DMS 273 (cell line): ENCODE results near the gene FHIT.
"Not testable (repeated sequence)": the region's sequence is repeated elsewhere in the genome, so short reads cannot be mapped to it uniquely, and the experiment has no call there.

ENCODE experiments used
- DNase-seq: peaks from one replicate; lab custom pipeline; 2025; ENCODE audit not compliant: unreplicated experiment; lab: John Stamatoyannopoulos, UW

FHIT gene

DNA sequence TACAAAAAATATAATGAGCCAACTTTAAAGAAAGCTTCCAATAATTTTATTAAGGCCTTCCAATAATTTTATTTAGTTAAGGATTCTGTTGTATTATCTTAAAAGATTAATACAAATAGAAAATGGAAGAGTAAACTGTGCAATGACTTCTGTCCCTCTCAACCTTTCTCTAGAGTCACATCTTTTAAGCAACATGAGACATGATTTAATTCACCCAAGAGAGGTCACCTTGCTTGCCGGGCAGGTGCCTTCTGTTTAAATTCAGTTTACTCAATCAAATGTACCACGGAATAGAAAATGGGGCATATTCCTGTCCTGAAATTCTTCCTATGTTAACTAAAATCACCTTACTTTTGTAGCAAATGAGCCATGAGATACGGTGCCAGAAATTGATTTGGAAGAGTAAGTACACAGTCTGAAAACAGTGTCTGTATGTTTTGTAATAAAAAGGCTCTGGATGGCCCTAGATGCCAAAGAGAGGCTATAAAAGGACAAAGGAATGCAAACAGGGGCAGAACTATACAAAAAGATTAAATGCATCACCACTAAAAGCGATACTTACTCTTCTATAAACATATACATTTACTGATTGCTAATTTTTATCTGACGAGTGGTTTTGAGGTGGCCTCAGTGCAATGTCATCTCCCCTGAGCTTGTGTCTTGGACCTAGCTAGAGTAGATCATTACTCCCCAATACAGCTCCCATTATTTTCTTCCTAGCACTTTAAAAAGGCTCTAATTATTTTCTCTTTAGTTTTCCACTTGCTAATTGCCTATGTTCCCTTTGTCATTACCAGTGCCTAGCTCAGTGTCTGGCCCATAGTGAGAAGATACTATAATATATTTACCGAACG lies 134.0 kb downstream of the FHIT start:
- DNase-seq, result no peak

DNA sequence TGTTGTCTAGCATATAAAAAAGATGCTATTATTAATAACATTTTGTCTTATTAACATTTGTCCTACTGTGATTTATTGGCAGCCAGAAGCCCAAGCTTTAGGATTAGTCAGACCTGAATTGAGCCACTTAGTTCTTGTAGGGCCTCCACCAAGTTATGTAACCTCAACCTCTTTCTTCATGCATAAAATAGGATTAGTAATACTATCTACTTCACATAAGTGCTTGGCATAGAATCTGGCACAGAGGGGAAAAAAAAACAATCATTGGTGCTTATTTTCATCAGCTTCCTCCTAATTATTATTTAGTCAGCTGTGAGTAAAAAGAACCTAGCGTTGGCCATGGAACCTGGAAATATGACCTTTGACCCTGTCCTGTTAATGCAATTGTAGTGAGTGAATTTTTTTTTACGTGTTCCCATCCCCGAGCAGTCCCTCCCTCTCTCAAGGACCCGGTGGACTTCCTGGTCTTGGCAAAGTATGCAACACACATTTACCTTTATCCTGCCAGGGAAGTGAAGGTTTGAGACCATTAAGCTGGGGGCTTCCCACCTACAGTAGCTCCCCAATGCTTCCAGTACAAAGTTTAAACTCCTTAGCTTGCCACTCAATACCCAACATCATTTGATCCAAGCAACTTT lies 136.8 kb downstream of the FHIT start:
- no peak for DNase-seq

DNA sequence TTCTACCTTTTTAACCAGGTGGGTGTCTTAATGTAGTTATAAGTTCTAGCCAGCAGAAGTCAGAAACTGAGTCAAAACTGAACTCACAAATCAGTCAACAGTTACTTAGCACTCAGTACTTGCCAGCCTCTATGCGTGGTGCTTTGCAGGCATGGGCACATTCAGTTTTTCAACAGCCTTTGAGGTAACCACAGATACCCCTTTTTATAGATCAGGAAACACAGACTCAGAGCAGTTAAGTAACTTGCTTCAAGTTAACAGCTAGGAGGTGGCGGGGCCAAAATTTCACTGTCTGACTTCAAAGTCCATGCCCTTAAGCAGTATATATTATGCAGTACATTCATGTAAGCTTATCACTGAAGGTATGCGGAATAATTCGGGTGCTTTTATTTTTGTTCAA lies 139.4 kb downstream of the FHIT start:
- DNase-seq, result no peak

DNA sequence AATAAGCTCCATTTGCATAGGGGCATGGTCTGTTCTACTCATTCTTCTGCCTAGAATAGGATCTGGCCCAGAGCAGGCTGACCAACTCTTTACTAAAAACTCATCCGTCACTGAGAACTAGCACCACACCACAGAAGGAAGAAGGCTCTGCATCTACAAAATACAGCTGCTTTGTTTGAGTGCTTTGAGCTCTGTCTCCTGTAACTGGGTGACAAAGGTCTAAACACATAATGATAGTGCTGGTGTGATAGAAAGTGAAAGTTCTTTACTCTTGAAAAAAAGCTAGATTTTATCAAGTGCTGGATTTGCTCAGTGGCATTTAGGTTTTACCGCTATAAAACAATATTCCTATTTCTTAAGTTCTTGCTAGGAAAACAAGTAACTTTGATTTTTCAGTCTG lies 140.7 kb downstream of the FHIT start:
- no peak for DNase-seq

DNA sequence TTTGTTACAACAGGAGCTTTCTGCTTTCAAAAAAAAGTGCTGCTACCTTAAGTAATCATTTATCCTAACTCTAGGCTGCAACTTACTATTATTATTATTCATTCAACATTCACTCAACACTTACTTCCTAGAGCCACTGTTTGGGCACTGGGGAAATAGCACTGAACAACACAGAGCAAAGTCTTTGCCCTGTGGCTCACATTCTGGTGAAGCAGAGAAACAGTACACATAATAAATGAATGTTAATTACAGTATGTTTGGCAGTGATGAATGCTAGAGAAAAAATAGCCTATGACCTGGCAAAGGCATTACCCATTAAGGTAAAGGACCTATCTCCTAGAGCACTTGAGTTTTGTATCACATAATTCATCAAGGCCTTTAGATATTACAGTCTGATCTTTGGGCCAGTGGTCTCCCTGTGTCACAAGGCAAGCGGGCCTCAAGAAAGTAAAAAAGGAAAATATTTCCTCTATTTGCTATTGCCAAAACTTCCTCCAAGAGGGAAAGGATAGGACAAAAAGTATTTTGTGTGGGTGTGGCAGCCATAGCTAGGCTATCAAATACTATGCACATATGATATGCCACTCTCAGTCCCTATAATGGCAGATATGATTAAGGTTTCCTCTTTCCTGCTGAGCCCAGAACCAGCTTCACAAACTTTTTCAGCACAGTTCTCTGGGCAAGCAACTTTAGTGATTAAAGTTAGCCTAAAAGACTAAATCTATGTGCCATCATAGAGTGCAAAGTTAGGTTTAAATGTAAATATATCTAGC lies 142.8 kb downstream of the FHIT start:
- DNase-seq, result no peak

DNA sequence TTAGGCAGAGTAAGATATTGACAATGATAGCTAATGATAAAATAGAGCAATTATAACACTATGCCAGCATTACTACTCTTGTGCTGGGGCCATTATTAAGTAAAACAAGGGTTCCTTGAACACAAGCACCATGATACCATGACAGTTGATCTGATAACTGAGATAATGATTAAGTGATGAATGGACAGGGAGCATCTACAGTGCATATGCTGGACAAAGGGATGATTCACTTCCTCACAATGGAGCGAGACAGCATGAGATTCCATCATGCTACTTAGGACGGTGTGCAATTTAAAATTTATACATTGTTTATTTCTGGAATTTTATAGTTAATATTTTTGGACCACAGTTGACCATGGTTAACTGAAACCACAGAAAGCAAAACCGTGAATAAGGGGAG lies 156.6 kb downstream of the FHIT start:
- DNase-seq, result no peak

DNA sequence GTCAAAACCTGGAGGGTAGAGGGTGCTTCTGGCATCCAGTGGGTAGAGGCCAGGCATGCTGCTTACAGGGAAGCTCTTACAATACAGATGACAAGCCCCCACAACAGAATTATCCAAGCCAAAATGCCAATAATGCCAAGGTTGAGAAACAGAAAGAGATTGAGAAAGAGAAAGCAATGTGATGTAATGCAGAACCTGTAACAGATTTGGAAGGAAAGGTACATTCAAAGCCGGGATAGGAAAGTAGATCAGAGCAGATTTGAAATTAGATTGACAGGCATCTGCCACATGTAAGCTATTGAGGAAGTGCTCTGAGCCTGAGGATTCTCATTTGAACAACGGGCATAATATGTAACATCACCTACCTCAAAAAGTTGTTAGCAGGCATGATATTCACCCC lies 157.9 kb downstream of the FHIT start:
- DNase-seq, result no peak

DNA sequence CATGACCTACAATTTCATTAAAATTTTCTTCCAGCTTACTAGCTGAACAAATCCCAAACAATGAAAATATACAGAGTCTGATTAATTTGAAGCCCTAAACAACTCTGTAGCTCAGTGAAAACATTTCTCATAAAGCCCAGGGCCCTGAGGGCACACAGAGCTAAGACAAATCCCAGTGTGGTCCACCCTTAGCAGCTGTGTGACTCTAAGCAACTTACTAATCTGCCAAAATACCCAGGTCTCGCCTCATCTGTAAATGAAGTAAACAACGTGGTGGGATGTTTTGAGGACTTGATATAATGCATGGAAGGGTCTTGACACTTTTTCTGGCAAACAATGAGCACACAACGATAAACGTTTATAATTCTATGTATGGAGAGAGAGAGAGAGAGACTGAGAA lies 158.4 kb downstream of the FHIT start:
- DNase-seq, result no peak

DNA sequence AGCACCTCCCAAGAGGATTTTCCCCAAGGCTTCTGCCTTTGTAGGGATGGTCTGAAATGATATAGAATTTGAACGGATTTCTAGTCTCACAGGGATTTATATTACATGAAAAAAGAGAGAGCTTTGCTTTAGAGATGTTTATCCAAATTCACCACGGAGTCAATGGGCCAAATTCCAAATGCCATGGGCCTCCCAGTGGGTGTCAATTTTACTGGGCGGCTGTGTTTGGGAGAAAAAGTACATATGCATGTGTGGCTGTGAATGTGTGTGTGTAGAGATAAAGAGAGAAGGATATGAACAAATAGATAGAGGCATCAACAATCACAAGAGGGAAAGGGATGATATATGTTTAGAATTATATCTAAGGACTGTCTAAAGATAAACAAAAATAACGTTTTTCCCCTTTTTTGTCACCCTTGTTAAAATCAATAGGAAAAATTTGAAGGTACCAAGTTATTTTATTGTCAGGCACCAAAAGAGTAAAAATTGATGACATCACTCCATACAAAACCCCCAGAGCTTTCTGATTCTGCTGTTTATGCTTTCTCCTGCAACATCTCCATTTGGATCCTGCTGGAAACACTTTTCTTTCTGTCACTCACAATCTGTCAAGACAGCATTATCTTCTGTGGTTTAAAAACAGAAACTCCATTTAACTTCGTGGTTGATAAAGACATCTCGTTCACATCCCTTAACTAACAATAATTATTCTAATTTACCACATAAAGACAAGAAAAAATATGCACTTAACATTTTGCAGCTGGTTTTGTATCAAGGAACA lies 160.7 kb downstream of the FHIT start:
- no peak for DNase-seq

DNA sequence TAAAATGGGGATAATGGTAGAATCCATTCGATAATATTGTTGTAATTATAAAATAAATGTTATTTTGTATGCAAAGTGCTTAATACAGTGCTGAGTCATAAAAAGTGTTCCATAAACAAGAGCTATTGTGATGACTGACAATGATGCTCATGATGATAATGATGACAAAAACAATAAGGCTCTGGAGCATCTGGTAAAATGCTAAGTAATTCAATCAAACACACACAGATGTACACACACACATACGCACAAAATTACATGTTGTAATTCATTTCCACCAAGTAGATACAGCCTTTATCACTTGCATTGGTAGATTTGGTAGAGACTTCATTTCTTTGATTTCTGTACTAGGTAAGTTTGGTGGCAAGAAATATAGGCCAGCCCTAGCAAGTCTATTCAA lies 163.8 kb downstream of the FHIT start:
- no peak for DNase-seq

DNA sequence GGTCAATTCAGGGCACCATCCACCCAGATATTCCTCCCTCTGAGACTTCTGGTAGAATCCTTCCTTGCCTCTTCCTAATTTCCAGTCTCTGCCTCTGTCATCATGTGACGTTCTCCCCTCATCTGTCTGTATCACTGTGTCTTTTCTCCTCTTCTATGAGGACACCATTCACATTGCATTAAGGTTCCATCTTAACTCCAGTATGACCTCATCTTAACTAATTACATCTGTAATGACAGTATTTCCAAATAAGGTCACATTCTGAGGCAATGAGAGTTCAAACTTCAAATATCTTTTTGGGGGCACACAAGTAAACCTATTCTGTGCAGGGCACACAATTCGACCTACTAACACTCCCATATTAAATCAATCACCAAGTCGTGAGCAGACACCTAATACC lies 169.7 kb downstream of the FHIT start:
- DNase-seq, result no peak

DNA sequence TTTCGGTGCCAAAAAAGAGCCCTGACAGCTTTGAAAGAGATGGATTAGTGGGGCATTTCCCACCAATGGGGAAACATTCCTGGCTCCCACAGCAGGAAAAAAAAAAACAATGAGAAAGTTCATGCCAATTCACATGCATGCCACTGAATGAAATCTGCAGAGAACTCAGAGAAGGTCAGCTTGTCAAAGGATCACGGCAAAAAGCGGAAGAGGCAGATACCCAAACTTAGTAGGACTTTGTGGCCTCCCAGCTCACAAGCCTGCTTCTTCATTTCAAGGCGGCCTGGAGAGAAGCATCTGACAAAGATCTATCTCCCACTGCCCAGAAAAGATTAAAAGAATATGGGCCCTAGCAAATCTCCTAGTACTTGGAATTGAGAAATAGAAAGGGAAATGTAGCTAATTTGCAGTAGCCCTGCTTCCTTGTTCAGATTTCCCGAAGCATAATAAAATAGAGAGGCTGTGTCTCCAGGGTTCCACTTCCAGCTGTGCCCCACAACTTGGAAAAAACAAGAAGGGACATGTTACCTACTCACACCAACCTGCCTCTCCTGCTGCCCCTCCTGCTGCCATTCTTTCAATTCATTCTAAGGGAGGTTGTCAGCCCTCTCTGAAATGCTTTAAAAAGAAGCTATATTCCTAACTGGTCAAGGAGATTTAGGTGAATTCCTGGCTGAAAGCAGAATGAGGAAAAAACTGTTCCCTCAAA lies 170.4 kb downstream of the FHIT start:
- DNase-seq, result peak; percentile 8

DNA sequence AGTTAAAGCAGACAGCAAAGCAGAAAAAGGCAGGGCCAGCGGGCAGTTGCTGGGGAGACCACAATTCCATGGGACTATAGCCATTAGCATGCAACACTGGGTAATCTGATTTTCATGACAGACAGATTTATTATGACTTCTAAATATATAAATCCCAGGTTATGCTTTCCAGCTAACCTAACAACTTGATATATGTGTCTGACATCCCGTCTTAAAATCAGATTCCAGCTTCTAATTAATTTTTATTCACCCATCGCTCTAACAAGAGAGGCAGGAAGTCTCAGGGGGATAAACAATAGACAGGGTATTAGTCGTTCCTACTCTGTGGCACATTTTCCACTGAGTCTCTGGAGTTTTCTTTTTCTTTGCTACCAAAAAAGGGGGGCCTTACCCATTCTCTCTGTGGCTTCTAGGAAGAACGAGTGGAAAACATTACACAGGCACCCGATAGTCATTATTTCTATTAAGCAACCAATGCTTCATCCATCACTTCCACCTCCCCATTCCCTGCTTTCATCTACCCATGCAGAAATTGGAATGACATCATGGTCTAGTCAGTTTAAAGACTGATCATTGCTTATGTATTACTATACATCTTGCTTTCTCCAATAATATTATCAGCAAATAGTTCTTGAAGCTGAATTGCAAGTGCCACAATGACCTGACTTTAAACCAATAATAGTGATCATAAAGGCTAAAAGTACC lies 173.1 kb downstream of the FHIT start:
- no peak for DNase-seq

DNA sequence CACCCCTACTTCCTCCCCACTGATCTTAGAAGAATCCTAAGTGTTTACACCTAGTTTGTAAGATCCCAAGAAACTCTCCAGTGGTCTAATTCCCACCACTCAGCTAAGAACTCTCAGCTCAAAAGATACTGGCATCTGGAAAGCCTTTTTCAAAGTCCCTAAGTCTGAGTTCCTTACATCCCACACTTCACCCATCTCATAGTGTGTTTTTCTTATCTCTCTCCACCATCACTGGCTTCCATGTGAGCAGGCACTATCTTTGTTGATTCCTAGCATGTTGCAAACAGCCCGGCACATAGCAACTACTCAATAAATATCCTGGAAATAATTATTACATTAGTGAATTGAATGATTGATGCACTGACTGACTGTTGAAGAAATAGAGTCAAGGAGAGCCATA lies 173.7 kb downstream of the FHIT start:
- DNase-seq, result no peak

DNA sequence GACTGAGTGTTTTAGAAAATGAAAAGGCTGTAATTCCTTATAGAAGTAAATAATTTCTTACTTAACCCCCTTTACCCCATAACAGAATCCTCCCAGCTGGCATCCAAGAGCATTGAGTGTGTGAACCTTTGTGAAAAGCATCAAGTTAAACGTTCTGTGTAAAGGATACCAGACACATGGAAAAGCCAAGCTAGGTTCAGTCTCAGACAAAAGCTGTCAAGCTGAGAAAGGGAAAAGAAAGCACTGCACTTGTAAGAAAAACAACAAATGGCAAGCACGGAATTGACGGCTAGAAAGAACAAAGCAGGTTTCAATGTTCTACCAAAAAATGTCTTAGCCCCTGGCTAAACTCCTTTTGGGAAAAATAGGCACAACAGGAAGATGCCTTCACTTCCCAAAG lies 176.5 kb downstream of the FHIT start:
- no peak for DNase-seq

DNA sequence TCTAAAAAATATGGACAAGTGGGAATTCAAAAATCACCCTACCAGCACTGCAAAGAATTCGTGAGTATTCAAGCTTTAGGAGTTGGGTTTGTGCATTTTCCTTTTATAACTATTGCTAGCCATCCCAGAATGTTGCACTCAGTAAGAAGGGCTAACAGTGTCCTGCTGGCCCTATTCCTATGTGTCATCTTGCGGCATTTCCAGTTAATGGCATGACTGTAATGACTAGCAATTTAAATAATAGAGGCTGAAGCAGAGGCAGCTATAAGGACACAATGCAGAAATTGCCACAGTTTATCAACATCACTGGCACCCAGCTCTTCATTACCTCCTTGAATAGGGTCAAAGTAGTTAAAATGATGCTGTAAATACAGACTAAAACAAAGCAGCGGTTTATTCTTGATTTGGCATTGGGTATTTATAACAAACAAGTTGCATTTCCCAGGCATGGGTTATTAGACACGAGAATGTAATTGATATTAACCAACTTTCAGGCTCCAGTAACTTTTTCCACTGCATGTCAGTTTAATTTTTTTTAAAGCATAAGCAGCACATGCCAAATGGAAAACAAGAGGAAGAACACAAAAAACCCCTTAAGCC lies 177.6 kb downstream of the FHIT start:
- no peak for DNase-seq

DNA sequence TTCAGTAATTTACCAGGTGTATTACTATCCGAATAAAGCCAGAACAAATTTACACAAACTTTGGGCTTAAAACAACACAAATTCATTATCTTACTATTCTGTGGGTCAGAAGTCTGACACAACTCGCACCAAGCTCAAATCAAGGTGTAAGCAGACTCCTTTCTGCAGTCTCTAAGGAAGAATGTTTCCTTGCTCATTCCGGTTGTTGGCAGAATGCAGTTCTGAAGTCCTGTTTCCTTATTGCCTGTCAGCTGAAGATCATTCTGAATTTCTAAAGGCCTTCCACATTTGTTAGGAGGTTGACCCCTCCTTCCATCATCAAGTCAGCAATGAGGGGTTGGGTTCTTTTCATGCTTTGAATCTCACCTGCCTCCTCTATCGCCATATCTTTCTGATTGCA lies 183.2 kb downstream of the FHIT start:
- no peak for DNase-seq

DNA sequence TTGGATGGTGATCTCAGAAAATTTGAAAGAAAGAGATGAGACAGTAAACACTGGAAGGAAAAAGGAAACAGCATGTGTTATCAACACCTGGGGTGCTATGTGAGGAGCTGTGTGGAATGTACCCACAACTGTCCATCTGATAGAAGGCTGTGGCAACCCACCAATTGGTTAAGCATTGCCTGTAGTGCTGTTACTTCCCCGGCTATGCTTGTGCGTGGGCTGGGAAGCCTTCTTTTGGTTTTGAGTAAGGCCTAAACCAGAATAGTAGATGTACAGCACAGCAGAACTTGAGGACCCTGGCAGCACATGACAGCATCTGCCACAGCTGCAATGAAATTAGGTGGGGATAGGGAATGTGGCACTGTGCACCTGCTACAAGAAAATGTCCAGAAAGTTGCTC lies 184.5 kb downstream of the FHIT start:
- DNase-seq, result no peak

DNA sequence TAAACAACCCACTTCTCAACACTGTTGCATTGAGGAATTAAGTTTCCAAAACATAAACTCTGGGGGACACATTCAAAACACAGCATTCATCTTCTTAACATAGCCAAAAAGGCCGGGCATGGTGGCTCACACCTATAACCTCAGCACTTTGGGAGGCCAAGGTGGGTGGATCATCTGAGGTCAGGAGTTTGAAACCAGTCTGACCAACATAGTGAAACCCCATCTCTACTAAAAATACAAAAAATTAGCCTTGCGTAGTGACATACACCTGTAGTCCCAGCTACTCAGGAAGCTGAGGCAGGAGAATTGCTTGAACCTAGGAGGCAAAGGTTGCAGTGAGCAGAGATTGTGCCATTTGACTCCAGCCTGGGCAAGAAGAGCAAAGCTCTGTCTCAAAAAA lies 185.0 kb downstream of the FHIT start:
- DNase-seq, result not testable (repeated sequence)
